ENCODE data around the gene TK1.

GRCh38 chr17:78185981-78186691 lies 716 bp downstream of the TK1 start:
- TF ChIP-seq EZH2phosphoT487 (IDR thresholded peaks at IDR 0.05; ENCODE audit: borderline replicate concordance, low read depth) (no peak), NRF1 (IDR thresholded peaks at IDR 0.05; ENCODE audit: low read depth, low read length) (no peak), POLR2AphosphoS5 (IDR thresholded peaks at IDR 0.05; ENCODE audit: low read depth, low read length) (no peak), CTCF (IDR thresholded peaks at IDR 0.05) (no peak), REST (IDR thresholded peaks at IDR 0.05; ENCODE audit: low read depth, low read length) (no peak), JUND (IDR thresholded peaks at IDR 0.05) (no peak), TEAD4 (IDR thresholded peaks at IDR 0.05; ENCODE audit: borderline replicate concordance, insufficient read depth) (no peak)

Measured in SK-N-SH (cell line).